ENCODE data around the gene GLI2. TPM values are rescaled to one million over a fixed set of nuclear protein-coding genes. Genes with fewer than 3 reads are reported as not detected.

GLI2 gene
- total and polyA plus RNA-seq, 2 of the 13 experiments (the other 11 are each of a cell fraction or from before 2014, with no cell fraction given), result not detected

DNA sequence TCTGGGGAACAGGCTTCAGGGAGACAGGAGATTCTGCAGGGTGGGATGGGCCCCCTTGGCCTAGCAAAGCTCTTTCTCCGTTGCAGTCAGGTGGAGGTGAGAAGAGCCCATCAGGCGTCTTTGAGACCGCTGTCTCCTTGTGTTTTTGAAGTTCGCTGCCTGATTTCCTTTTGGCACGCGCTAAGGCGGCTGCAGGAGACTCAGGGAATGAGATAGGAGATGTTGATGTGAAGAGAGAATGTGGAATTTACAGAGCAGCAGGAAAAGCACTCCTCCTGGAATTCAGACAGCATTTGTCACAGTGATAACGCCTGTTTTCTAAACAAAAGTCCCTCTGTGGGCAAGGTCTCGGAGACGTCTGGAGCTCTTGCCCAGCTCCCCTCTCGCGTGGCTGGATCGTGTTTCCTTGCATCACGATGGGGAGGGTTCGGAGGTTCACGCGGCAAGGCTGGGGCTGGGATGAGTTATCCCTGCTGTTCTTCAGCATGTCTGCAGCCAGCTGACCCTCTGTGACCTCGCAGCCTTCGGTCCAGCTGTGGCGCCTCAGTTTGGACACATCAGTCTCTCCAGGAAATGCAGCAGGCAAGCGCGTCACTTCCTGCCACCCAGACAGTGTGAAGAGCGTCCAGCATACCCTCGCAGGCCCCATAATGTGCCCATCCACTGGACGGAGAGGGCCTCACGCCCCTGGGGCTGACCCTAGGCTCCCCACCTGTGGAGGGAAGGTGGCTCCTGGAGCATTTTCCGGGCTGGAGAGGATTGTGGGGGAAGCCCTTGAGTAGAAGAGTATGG, 30.2 kb downstream of the GLI2 start (continued):
- no peak for TF ChIP-seq ZNF230 (CRISPR knock-in tag; IDR thresholded peaks at IDR 0.05)
- TF ChIP-seq ZNF652 (CRISPR knock-in tag; IDR thresholded peaks at IDR 0.05; ENCODE audit: borderline replicate concordance, low read depth), result no peak
- TF ChIP-seq, protein P1, sequence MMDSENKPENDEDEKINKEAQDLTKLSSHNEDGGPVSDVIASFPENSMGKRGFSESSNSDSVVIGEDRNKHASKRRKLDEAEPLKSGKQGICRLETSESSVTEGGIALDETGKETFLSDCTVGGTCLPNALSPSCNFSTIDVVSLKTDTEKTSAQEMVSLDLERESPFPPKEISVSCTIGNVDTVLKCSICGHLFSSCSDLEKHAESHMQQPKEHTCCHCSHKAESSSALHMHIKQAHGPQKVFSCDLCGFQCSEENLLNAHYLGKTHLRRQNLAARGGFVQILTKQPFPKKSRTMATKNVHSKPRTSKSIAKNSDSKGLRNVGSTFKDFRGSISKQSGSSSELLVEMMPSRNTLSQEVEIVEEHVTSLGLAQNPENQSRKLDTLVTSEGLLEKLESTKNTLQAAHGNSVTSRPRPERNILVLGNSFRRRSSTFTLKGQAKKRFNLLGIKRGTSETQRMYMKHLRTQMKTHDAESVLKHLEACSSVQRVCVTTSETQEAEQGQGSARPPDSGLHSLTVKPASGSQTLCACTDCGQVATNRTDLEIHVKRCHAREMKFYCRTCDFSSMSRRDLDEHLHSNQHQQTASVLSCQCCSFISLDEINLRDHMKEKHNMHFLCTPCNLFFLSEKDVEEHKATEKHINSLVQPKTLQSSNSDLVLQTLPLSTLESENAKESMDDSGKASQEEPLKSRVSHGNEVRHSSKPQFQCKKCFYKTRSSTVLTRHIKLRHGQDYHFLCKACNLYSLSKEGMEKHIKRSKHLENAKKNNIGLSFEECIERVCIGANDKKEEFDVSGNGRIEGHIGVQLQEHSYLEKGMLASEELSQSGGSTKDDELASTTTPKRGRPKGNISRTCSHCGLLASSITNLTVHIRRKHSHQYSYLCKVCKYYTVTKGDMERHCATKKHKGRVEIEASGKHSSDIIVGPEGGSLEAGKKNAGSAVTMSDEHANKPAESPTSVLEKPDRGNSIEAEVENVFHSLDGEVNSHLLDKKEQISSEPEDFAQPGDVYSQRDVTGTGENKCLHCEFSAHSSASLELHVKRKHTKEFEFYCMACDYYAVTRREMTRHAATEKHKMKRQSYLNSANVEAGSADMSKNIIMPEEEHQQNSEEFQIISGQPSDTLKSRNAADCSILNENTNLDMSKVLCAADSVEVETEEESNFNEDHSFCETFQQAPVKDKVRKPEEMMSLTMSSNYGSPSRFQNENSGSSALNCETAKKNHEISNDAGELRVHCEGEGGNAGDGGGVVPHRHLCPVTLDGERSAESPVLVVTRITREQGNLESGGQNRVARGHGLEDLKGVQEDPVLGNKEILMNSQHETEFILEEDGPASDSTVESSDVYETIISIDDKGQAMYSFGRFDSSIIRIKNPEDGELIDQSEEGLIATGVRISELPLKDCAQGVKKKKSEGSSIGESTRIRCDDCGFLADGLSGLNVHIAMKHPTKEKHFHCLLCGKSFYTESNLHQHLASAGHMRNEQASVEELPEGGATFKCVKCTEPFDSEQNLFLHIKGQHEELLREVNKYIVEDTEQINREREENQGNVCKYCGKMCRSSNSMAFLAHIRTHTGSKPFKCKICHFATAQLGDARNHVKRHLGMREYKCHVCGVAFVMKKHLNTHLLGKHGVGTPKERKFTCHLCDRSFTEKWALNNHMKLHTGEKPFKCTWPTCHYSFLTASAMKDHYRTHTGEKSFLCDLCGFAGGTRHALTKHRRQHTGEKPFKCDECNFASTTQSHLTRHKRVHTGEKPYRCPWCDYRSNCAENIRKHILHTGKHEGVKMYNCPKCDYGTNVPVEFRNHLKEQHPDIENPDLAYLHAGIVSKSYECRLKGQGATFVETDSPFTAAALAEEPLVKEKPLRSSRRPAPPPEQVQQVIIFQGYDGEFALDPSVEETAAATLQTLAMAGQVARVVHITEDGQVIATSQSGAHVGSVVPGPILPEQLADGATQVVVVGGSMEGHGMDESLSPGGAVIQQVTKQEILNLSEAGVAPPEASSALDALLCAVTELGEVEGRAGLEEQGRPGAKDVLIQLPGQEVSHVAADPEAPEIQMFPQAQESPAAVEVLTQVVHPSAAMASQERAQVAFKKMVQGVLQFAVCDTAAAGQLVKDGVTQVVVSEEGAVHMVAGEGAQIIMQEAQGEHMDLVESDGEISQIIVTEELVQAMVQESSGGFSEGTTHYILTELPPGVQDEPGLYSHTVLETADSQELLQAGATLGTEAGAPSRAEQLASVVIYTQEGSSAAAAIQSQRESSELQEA (CRISPR knock-in tag; IDR thresholded peaks at IDR 0.05; ENCODE audit: not compliant biosample characterization), result no peak
- TF ChIP-seq ZNF337 (CRISPR knock-in tag; IDR thresholded peaks at IDR 0.05; ENCODE audit: borderline replicate concordance, low read depth), result no peak
- no peak for TF ChIP-seq ZNF3 (CRISPR knock-in tag; IDR thresholded peaks at IDR 0.05)
